Right cardiac atrium (tissue), 5 donors: Measurements from ENCODE around the gene FHIT. TPM values are rescaled to one million over a fixed set of nuclear protein-coding genes. Genes with fewer than 3 reads are reported as not detected.

Experiments
- ATAC-seq, 2 donors: fragments of 200-7000 bp; cut with Tn5 transposase; one replicate each; pipeline versions ENCODE4 v1.8.0 to v1.9.1; 2020; ENCODE audit warnings: moderate library complexity in 2 of 2, mild to moderate bottlenecking in 1 of 2
- DNase-seq, 3 donors: peaks; one replicate each; pipeline ENCODE4 v3.0.0-alpha.2; 2020
- H3K27ac ChIP-seq: one replicate; pipeline ENCODE4 v1.5.1; 2013; ENCODE audit warnings: mild to moderate bottlenecking, low read length, control low read depth, moderate library complexity
- H3K27me3 ChIP-seq: one replicate; pipeline ENCODE4 v1.6.1; 2013; ENCODE audit not compliant: control insufficient read depth, insufficient read depth
- H3K4me1 ChIP-seq: one replicate; pipeline ENCODE4 v1.6.1; 2013; ENCODE audit warnings: low read length; ENCODE audit not compliant: control insufficient read depth, insufficient read depth
- H3K4me3 ChIP-seq: one replicate; pipeline ENCODE4 v1.5.1; 2013; ENCODE audit warnings: low read length, control low read depth
- H3K9me3 ChIP-seq: one replicate; pipeline ENCODE4 v1.6.1; 2013; ENCODE audit warnings: low read length; ENCODE audit not compliant: control insufficient read depth
- WGBS: extraction: QIAGEN DNeasy Blood & Tissue Kit; methylation state at CpG from one replicate; pipeline ENCODE4 v1.1.7; 2013; 5-methylcytosine and 5-hydroxymethylcytosine counted together
- intact Hi-C, 4 donors: fragments of 100-400 bp; cut with DNase I; formaldehyde crosslinking; loops; one replicate each; pipeline versions ENCODE4 v1.11.0 to v1.14.0; 2022 to 2023
- polyA plus RNA-seq: library from polyadenylated mRNA; stranded (reverse); fragments of 200-250 nt; gene quantifications from one replicate; pipeline ENCODE4 v1.2.3, GENCODE V29; 2013
- total RNA-seq, 4 donors: library from RNA; stranded (reverse); fragmentation: NEBNext Ultra II Directional; extraction: Animal tissue kit (Norgen Biotek cat#: 25700); gene quantifications; one replicate each; pipeline ENCODE4 v1.2.1, GENCODE V29; 2021
- donor health status: healthy with polysubstance abuse.
- donor health status: DM: no; HTN: yes; CAD: no.
- donor health status: DM: no; HTN: no; CAD: no.
- donor health status: DM: no; HTN: yes; CAD: no; lungs with severe emphysema.
- donor health status: DM: yes; HTN: yes; CAD: no.

The FHIT gene
- total and polyA plus RNA-seq, 5 donors = 16.5 to 25.8 (median 21.4) TPM

GRCh38 chr3:59968513-59969045 is 1282.7 kb downstream of the FHIT start:
- WGBS = 74% methylated on average over 5 of the region's 5 CpGs
- no peak overlapping the region for H3K4me3 ChIP-seq
- H3K27ac ChIP-seq = no peak overlapping the region
- no peaks in the 10 kb centered on the region for H3K4me1 ChIP-seq
- intact Hi-C loops = no loop called here
- no peaks in the 10 kb centered on the region for H3K27me3 ChIP-seq
- H3K9me3 ChIP-seq = no peaks in the 10 kb centered on the region
- DNase-seq (no peak), ATAC-seq (no peak)

DNA sequence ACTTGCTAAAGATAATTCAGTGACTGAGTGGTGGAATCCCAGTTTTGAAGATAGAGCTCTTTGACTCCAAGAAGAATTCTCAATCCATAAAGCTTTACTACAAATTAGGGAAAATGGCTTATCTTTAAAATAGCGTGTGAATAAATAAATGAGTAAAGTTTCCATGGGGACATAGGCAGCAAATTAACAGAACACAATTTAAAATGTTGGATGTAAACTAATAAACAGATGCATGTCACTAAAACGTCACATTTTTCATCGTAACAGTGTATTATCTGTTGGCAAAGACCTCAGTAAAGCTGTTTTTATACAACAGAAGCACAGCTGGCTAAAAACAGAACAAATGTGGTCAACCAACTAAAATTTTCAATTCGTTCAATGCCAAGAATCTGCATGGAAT is 1287.6 kb downstream of the FHIT start:
- intact Hi-C loops = no loop called here

GRCh38 chr3:59957150-59957549 is 1294.1 kb downstream of the FHIT start:
- WGBS = 60% methylated on average over 2 of the region's 2 CpGs
- Histone ChIP-seq H3K9me3 (no peaks in the 10 kb centered on the region), H3K27me3 (no peaks in the 10 kb centered on the region), H3K4me3 (no peak overlapping the region), H3K27ac (no peak overlapping the region), H3K4me1 (peaks cover 1% of the 10 kb centered on the region)
- DNase-seq (no peak), ATAC-seq (no peak)
- intact Hi-C loops = no loop called here

More for the DNA sequence above, 1287.6 kb downstream of the FHIT start:
- Histone ChIP-seq H3K27ac (no peak overlapping the region), H3K27me3 (no peaks in the 10 kb centered on the region), H3K4me3 (no peak overlapping the region), H3K4me1 (peaks cover 1% of the 10 kb centered on the region), H3K9me3 (no peaks in the 10 kb centered on the region)
- DNase-seq (no peak), ATAC-seq (no peak)
- WGBS = 53% methylated on average over 4 of the region's 4 CpGs

- 91% methylated on average over 7 of the region's 7 CpGs for WGBS
- ATAC-seq (no peak), DNase-seq (no peak)
- Histone ChIP-seq H3K27ac (no peak overlapping the region), H3K4me1 (no peaks in the 10 kb centered on the region), H3K4me3 (no peak overlapping the region), H3K9me3 (no peaks in the 10 kb centered on the region), H3K27me3 (no peaks in the 10 kb centered on the region)
- intact Hi-C loops = no loop called here
Measured at GRCh38 chr3:59953104-59953503, 1298.1 kb downstream of the FHIT start.

- WGBS = 76% methylated on average over 5 of the region's 5 CpGs
- no peak for DNase-seq
- ATAC-seq = no peak
- Histone ChIP-seq H3K27me3 (no peaks in the 10 kb centered on the region), H3K27ac (no peak overlapping the region), H3K4me1 (no peaks in the 10 kb centered on the region), H3K9me3 (no peaks in the 10 kb centered on the region), H3K4me3 (no peak overlapping the region)
- intact Hi-C loops = no loop called here
Measured at GRCh38 chr3:59949311-59949710, 1301.9 kb downstream of the FHIT start.

GRCh38 chr3:59946401-59946800 is 1304.9 kb downstream of the FHIT start:
- H3K9me3 ChIP-seq = no peaks in the 10 kb centered on the region
- DNase-seq (no peak), ATAC-seq (no peak)
- intact Hi-C loops = loop anchor here in 1 of 4 donors (2.0 kb wide), 1 partner anchor 38 kb away; no protein-coding TSS in a partner anchor
- H3K4me1 ChIP-seq = no peaks in the 10 kb centered on the region
- H3K27ac ChIP-seq = no peak overlapping the region
- H3K27me3 ChIP-seq = no peaks in the 10 kb centered on the region
- no peak overlapping the region for H3K4me3 ChIP-seq
- WGBS = 42% methylated on average over 1 of the region's 1 CpG

DNA sequence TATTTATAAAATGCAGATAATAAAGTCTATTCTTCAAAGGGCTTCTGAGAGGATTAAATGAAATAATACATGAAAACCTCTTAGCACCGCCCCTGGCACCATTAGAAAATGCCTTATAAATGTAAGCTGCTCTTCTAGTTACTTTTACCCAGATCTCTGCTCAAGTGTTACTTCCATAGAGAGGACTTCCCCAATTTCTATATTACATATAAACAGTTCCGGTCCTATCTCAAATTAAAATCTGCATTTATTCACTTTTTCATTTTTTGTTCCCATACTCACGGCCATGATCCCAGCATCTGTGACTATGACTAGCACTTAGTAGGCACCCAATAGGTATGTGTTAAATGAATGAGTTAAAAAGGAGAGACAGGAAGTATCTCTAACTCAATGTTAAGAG is 1310.5 kb downstream of the FHIT start:
- no peak overlapping the region for H3K27ac ChIP-seq
- no peak overlapping the region for H3K4me3 ChIP-seq
- H3K27me3 ChIP-seq = no peaks in the 10 kb centered on the region
- 88% methylated on average over 3 of the region's 3 CpGs for WGBS
- ATAC-seq (no peak), DNase-seq (no peak)
- H3K9me3 ChIP-seq = no peaks in the 10 kb centered on the region
- intact Hi-C loops = no loop called here
- H3K4me1 ChIP-seq = no peaks in the 10 kb centered on the region

GRCh38 chr3:59939826-59940426 is 1311.3 kb downstream of the FHIT start:
- DNase-seq (no peak), ATAC-seq (no peak)
- 79% methylated on average over 4 of the region's 4 CpGs for WGBS
- no peaks in the 10 kb centered on the region for H3K27me3 ChIP-seq
- no peak overlapping the region for H3K27ac ChIP-seq
- H3K4me3 ChIP-seq = no peak overlapping the region
- no peaks in the 10 kb centered on the region for H3K4me1 ChIP-seq
- intact Hi-C loops = no loop called here
- H3K9me3 ChIP-seq = no peaks in the 10 kb centered on the region

DNA sequence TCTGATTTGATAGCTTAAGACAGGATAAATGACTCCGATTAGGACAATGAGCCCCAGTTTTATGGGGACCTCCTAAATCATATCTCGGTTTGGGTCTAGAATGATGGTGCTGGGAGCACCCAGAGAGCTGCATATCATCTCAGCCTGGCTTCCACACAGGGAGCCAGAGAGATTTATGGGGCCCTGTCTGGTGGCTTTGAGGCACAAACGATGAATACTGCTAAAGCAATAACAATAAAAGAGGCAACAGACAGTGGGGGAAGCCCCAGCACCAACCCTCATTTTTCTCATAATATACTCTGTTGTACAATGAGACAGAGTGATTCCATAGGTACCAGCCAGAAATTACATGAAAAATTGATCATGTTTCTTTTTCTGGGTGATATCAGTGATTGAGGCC is 1312.4 kb downstream of the FHIT start:
- intact Hi-C loops = no loop called here
- H3K4me1 ChIP-seq = no peaks in the 10 kb centered on the region
- no peak for DNase-seq
- no peak overlapping the region for H3K27ac ChIP-seq
- H3K4me3 ChIP-seq = no peak overlapping the region
- WGBS = 89% methylated on average over 3 of the region's 3 CpGs
- no peaks in the 10 kb centered on the region for H3K27me3 ChIP-seq
- ATAC-seq = no peak
- H3K9me3 ChIP-seq = no peaks in the 10 kb centered on the region

- H3K27ac ChIP-seq = no peak overlapping the region
- intact Hi-C loops = no loop called here
Measured at GRCh38 chr3:59937201-59937600, 1314.1 kb downstream of the FHIT start.

DNA sequence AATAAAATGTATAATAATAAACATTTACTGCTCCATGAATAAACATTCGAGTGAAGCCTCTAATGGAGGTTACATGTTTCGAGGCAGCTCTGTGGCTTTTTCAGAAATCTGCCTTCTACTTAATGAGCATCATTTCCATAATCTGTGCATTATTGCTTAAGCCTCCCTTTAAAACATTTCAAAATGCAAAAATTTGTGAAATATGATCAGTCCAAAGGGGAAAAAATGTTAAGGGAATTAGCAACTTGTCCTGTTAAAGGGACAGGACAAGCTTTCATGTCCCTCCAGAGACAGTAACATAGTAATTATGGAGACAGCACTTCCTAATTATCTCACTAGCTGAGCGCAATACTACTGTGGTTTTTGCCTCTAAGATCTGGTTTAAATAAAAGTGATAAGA is 1314.8 kb downstream of the FHIT start:
- 68% methylated on average over 3 of the region's 3 CpGs for WGBS
- DNase-seq = no peak
- Histone ChIP-seq H3K4me3 (no peak overlapping the region), H3K9me3 (no peaks in the 10 kb centered on the region), H3K27ac (no peak overlapping the region), H3K27me3 (no peaks in the 10 kb centered on the region), H3K4me1 (no peaks in the 10 kb centered on the region)
- ATAC-seq = no peak
- intact Hi-C loops = no loop called here

More at GRCh38 chr3:59937201-59937600, 1314.1 kb downstream of the FHIT start:
- ATAC-seq (no peak), DNase-seq (no peak)
- Histone ChIP-seq H3K9me3 (no peaks in the 10 kb centered on the region), H3K4me1 (no peaks in the 10 kb centered on the region), H3K27me3 (no peaks in the 10 kb centered on the region), H3K4me3 (no peak overlapping the region)
- WGBS = 30% methylated on average over 4 of the region's 4 CpGs

DNA sequence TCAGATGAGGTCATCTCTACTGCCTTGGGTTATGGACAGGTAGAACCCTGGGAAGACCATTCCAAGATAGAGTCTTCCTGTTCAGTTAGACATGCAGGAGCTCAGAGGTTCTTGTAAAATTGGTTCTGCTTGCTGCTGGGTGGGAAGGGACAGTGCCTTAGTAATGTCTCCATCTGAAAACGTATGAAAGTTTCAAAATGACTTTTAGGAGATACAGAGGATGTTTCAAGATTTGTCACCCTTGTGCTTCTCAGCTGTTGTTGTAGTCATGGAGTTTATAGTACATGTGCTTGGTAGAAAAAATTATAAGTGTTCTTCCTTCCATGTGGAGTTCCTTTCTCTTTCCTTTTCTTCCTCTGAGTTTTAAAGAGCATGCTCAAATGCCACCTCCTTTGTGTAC is 1316.2 kb downstream of the FHIT start:
- Histone ChIP-seq H3K9me3 (no peaks in the 10 kb centered on the region), H3K27me3 (no peaks in the 10 kb centered on the region), H3K27ac (no peak overlapping the region), H3K4me1 (no peaks in the 10 kb centered on the region), H3K4me3 (no peak overlapping the region)
- intact Hi-C loops = no loop called here
- ATAC-seq (no peak), DNase-seq (no peak)
- 65% methylated on average over 1 of the region's 1 CpG for WGBS
